ENCODE measurements around the gene ST8SIA5.

The ST8SIA5 gene

GRCh38 chr18:46711444-46711863 is 45.4 kb downstream of the ST8SIA5 start:
- DNase-seq (ENCODE audit: low read depth in 2 of 2) = no peak

GRCh38 chr18:46706968-46707367 is 49.9 kb downstream of the ST8SIA5 start:
- DNase-seq (ENCODE audit: low read depth in 2 of 2) = no peak

GRCh38 chr18:46705521-46705920 is 51.3 kb downstream of the ST8SIA5 start:
- DNase-seq (ENCODE audit: low read depth in 2 of 2) = no peak

GRCh38 chr18:46704816-46705215 is 52.0 kb downstream of the ST8SIA5 start:
- no peak for DNase-seq (ENCODE audit: low read depth in 2 of 2)

GRCh38 chr18:46704189-46704588 is 52.7 kb downstream of the ST8SIA5 start:
- DNase-seq (ENCODE audit: low read depth in 2 of 2) = no peak

GRCh38 chr18:46702471-46702870 is 54.4 kb downstream of the ST8SIA5 start:
- no peak for DNase-seq (ENCODE audit: low read depth in 2 of 2)

- DNase-seq (ENCODE audit: low read depth in 2 of 2) = no peak
Observed at GRCh38 chr18:46700066-46700824, 56.6 kb downstream of the ST8SIA5 start.

- no peak for DNase-seq (ENCODE audit: low read depth in 2 of 2)
Observed at GRCh38 chr18:46696702-46697101, 60.2 kb downstream of the ST8SIA5 start.

- no peak for DNase-seq (ENCODE audit: low read depth in 2 of 2)
Observed at GRCh38 chr18:46696268-46696667, 60.6 kb downstream of the ST8SIA5 start.

- DNase-seq (ENCODE audit: low read depth in 2 of 2) = no peak
Observed at GRCh38 chr18:46693996-46694395, 62.9 kb downstream of the ST8SIA5 start.

- DNase-seq (ENCODE audit: low read depth in 2 of 2) = no peak
Observed at GRCh38 chr18:46688853-46689525, 67.9 kb downstream of the ST8SIA5 start.

GRCh38 chr18:46686186-46686585 is 70.7 kb downstream of the ST8SIA5 start:
- DNase-seq (ENCODE audit: low read depth in 2 of 2) = no peak

GRCh38 chr18:46683252-46683651 is 73.6 kb downstream of the ST8SIA5 start:
- DNase-seq (ENCODE audit: low read depth in 2 of 2) = no peak

- DNase-seq (ENCODE audit: low read depth in 2 of 2) = no peak
Observed at GRCh38 chr18:46680784-46681695, 75.8 kb downstream of the ST8SIA5 start.

- DNase-seq (ENCODE audit: low read depth in 2 of 2) = no peak
Observed at GRCh38 chr18:46679846-46680598, 76.8 kb downstream of the ST8SIA5 start.

GRCh38 chr18:46678785-46679399 is 78.0 kb downstream of the ST8SIA5 start:
- DNase-seq (ENCODE audit: low read depth in 2 of 2) = no peak

GRCh38 chr18:46678041-46678440 is 78.8 kb downstream of the ST8SIA5 start:
- DNase-seq (ENCODE audit: low read depth in 2 of 2) = no peak

GRCh38 chr18:46677611-46678010 is 79.2 kb downstream of the ST8SIA5 start:
- DNase-seq (ENCODE audit: low read depth in 2 of 2) = no peak

GRCh38 chr18:46676182-46676835 is 80.5 kb downstream of the ST8SIA5 start:
- no peak for DNase-seq (ENCODE audit: low read depth in 2 of 2)

GRCh38 chr18:46675112-46675511 is 81.7 kb downstream of the ST8SIA5 start:
- DNase-seq (ENCODE audit: low read depth in 2 of 2) = no peak

Data from stimulated activated CD8-positive, alpha-beta memory T cell treated with anti-CD3 and anti-CD28 coated beads, Interleukin-7, amount 100 ng/mL, for 4 hours (primary cell).